DOHH2 (cell line): ENCODE data around the gene USP35.

Experiments used
- EZH2phosphoT487 ChIP-seq: fragments of 200-600 bp; sonication (generic); IDR thresholded peaks from 2 replicates; pipeline ENCODE4 v1.6.1; 2017; ENCODE audit warnings: borderline replicate concordance, mild to moderate bottlenecking, antibody characterized with exemption, low read length, moderate library complexity, mixed read lengths
- TF ChIP-seq, protein P1 (sequence below): fragments of 200-600 bp; sonication (generic); IDR thresholded peaks from one replicate; pipeline ENCODE4 v1.5.1; 2014; ENCODE audit warnings: antibody characterized with exemption, mild to moderate bottlenecking, low read depth, low read length; ENCODE audit not compliant: poor library complexity, severe bottlenecking

DNA sequence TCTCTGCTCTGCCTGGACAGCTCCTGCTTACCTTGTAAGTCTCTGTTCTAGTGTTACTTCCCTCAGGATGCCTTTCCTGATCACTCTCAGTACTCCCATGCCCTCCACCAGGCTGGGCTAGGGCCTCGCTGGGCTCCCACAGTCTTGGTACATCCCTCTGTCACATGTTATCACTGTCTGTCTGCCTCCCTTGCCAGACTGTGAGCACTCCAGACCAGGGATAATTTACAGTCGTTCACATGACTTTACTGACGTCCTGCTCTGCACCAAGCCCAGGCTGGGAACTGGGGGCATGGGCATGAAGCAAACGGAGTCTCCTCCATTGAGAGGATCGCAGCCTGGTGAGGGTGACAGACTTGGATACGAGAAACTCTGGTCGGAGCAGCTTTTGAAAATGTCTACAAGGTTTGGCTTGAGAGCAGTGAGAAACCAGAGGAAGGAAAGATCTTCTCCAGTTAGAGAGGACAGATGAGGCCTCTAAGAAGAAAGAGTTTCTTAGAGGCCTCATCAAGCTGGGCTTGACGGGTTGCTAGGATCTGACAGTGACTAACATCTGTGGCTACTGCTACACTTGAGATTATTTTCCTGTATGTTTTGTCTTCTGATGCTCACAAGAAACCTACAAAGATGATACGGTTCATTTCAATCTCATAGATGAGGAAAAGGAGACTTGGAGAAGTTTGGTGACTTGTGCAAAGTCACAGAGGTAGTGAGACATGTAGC is 12.5 kb downstream of the USP35 start:
- TF ChIP-seq, protein P1, sequence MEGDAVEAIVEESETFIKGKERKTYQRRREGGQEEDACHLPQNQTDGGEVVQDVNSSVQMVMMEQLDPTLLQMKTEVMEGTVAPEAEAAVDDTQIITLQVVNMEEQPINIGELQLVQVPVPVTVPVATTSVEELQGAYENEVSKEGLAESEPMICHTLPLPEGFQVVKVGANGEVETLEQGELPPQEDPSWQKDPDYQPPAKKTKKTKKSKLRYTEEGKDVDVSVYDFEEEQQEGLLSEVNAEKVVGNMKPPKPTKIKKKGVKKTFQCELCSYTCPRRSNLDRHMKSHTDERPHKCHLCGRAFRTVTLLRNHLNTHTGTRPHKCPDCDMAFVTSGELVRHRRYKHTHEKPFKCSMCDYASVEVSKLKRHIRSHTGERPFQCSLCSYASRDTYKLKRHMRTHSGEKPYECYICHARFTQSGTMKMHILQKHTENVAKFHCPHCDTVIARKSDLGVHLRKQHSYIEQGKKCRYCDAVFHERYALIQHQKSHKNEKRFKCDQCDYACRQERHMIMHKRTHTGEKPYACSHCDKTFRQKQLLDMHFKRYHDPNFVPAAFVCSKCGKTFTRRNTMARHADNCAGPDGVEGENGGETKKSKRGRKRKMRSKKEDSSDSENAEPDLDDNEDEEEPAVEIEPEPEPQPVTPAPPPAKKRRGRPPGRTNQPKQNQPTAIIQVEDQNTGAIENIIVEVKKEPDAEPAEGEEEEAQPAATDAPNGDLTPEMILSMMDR: no peak
- TF ChIP-seq EZH2phosphoT487: no peak
